ENCODE data around the gene HMGCLL1.

HMGCLL1 gene

DNA sequence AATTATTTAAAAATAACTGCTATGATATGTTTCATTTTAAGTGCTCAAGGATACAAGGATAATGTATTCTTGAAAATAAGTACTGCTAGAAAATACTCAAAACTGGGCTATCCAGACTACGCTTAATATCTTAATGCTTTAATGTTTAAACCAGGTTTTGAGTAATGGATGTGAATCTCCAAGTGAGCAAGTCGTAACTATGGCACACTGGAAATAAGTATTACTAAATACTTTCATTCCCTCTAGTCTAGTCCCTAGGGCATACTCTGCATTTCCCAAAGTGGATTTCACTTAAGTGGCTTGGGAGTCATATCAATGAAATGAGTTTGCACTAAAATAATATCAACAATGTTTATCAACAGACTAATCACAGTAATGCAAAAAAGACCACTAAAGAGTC lies 48.1 kb downstream of the HMGCLL1 start:
- no peak for DNase-seq

- DNase-seq: no peak
Measured at GRCh38 chr6:55528624-55529023, 50.4 kb downstream of the HMGCLL1 start.

- DNase-seq: no peak
Measured at GRCh38 chr6:55524441-55524840, 54.6 kb downstream of the HMGCLL1 start.

GRCh38 chr6:55518529-55519060 lies 60.4 kb downstream of the HMGCLL1 start:
- no peak for DNase-seq

- DNase-seq: no peak
Measured at GRCh38 chr6:55516736-55517135, 62.3 kb downstream of the HMGCLL1 start.

GRCh38 chr6:55512904-55513303 lies 66.1 kb downstream of the HMGCLL1 start:
- no peak for DNase-seq

GRCh38 chr6:55511122-55511800 lies 67.7 kb downstream of the HMGCLL1 start:
- no peak for DNase-seq

GRCh38 chr6:55499591-55499990 lies 79.4 kb downstream of the HMGCLL1 start:
- no peak for DNase-seq

GRCh38 chr6:55497694-55498093 lies 81.3 kb downstream of the HMGCLL1 start:
- no peak for DNase-seq

DNA sequence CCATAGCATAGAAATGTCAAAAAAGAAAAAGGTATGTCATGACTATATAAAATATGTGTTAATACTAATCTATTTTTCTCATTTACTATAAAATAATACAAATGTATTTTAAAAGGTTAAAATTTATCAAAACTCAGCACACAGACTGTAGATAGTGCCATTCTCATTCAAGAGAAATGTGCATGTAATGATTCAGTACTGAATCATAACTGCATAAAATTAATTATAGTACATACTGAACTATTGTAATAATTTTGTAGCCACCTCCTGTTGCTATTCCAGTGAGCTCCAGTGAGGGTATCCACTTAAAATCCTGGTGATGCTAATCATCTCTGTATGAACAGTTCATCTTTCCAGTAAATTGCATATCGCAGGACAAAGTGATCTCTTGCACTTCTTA lies 82.8 kb downstream of the HMGCLL1 start:
- DNase-seq: no peak

GRCh38 chr6:55495277-55495676 lies 83.7 kb downstream of the HMGCLL1 start:
- DNase-seq: no peak

- no peak for DNase-seq
Measured at GRCh38 chr6:55494411-55494810, 84.6 kb downstream of the HMGCLL1 start.

DNA sequence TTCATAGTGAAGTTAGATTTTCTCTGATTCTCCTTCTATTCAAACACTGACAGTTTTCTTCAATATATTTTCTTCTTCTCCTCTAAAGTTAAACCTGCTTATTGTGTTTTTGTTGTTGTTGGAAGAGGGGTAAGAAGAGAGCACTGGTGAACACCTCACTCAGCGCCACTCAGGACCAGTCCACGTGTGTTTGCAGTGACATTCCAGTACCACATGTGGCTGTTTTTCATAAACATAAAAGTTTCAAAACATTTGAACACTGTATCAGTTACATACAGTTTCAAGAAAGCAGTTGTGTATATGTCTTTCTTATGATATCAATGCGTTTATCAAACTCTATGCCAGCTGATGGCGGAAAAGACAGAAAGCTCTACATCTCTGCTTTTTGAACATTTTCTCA lies 86.7 kb downstream of the HMGCLL1 start:
- DNase-seq: no peak

GRCh38 chr6:55490871-55491270 lies 88.1 kb downstream of the HMGCLL1 start:
- no peak for DNase-seq

DNA sequence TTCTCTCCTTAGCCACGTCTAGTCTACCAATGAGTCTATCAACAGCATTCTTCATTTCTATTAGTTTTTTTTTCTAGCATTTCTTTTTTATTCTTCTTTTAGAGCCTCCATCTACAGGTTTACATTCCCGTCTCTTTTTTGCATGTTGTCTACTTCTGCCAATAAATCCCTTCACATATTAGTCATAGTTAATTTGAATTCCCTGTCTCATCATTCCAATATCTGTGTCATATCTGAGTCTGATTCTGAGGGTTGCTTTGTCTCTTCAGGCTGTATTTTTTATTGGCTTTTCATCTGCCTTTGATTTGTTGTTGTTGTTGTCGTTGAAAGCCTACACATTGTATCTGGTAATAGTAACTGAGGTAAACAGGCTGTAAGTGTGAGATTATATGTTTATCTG lies 104.6 kb downstream of the HMGCLL1 start:
- no peak for DNase-seq

DNA sequence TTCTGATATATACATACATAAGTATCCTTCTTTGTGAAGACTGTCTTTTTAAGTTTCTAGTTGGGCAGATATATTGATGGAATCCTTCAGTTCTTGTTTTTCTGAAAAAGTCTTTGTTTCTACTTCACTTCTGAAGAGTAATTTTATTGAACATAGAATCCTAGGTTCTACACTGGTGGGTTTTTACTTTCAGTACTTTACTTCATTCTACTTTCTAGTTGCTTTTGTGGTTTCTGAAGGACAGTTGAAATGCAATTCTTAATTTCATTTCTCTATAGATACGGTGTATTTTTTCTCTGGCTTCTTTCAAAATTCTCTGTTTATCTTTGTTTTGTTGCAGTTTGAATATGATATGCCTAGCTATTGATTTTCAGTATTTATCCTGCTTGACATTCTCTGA lies 105.3 kb downstream of the HMGCLL1 start:
- DNase-seq: no peak

DNA sequence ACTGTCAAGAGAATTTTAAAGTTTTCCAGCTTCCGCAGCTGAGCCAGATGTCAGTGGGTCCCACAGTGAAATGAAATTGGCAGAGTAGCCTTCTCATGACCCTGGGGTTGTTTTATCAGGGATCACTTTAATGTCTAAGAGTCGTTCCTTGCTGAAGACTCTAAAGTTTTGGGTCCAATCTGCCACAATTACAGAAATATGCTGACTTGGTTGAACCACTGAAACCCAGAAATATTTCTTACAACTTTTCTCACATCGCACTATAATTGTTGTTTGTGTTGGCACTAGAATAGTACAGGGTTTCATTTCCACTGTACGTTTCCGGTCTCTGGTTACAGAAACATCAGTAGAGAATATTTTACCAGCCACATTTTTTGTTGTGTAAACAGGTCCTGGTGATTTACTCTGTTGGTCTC lies 109.0 kb downstream of the HMGCLL1 start:
- DNase-seq: no peak

DNA sequence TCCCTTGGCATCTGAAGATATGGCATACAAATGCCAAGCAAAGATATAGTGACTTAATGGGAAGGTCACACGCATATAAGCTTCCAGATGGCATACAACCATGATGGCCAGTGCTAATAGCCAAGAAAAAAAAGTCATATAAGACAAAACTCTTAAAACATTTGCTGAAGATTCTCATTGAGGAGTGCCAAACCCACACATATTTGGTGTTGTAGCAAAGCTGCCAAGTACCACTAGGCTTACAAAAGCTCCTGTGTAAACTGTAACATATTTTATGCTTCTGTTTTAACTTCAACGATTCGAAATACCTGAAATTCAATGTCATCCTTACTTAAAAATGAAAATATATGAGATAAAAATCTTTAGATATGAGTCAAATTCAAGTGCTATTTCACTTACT lies 123.0 kb downstream of the HMGCLL1 start:
- no peak for DNase-seq

DNA sequence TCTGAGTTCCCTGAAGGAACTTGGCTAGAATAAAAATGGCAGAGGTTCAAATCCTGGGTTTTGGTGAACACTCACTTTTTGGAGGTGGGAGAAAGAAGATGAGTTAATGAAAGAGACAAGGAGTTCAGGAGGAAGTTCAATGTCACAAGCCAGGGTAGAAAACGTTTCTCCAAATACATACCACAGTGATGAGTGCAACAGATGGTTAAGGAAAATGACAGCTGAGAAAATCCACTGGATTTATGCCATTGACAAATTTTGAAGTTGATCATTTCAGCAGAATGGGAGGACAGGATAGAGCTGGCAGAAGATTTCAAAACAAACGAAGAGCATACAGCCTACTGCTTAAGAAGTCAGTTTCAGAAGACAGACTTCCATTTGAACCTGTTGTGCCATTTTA lies 129.0 kb downstream of the HMGCLL1 start:
- no peak for DNase-seq

GRCh38 chr6:55449225-55449624 lies 129.8 kb downstream of the HMGCLL1 start:
- DNase-seq: no peak

- no peak for DNase-seq
Measured at GRCh38 chr6:55448451-55448850, 130.5 kb downstream of the HMGCLL1 start.

DNA sequence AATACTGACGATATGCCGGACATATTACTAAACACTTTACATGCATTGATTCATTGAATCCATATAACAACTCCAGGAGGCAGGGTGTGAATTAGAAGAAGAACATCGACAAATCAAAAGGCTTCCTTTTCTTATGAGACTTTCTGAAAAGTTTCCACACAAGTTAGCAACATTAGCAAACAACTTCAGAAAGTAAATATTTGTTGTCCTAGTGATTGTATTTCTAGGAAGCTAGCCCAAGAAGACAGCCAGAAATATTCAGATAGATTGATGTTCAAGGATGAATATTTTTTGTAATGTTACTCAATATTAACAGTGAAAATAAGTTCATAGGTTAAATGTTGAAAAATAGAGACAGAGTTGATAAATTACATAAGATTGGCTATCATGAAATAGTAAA lies 131.1 kb downstream of the HMGCLL1 start:
- DNase-seq: no peak

DNA sequence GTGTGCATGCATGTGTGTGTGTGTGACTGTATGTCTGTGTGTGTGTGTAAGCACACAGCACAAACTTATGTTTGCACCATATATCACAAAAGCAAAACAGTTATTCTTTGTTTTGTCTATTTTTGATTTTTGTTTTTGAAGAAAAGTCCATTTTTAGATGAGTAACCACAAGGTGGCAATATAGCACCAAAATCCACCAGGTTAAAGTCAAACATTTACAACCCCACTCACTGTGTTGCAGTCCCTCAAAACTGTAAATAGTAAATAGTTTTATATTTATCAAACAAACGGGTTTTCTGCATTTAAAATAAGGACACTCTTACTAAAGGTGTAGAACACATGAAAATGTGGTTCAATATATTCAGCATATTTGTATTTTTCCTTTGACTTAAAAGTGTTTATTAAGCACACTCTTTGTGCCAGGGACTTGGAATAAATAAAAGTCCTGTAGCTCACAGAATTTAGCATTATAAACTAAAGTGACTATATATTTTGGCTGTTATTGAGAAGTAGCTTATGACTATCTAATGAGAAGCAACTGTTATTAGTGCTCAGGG lies 133.3 kb downstream of the HMGCLL1 start:
- DNase-seq: no peak

DNA sequence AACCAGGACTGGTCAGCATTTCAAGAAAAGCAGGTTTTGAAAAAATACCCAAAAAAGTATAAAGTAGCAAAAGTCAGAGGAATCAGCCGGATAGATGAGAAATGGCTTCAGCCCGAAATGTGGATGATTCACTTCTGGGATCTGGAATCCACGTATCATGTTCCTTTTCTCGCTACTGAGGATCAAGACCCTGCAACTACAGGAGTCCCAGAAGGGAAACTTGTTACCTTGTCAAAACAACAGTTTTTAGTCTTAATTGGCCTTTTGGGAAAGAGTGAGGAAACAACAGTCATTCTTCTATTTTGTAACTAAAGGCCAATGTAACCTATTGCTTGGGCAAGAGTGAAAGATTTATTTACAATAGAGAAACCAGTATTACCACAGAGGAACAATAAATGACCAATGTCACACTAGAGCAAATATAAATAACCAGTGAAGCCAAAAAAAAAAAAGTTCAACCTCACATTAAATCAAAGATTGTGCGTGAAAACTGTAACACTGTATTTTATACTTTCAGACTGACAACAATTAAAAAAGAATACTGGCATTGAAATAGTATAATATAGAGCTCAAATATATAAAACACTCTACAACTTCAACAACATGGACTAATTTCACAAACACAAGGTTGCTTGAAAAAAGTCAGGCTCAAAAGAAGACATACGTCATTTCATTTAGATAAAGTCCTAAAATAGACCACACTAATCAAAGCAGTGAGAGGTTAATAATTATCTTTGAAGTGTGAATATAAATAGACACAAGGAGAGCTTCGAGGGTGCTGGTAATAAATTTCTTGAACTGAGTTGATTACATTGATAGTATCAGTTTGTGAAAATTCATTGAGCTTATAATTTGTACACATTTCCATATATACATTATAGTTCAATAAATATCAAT lies 135.5 kb downstream of the HMGCLL1 start:
- no peak for DNase-seq
